GM18507 (cell line): ENCODE measurements around the gene CALY.
A peak's percentile ranks its signal among the peaks of the same experiment; 100 is the strongest.

Experiments used
- DNase-seq: peaks from one replicate; pipeline ENCODE4 v3.0.0; 2011; ENCODE audit warnings: low read depth; ENCODE audit not compliant: insufficient read length; ENCODE audit errors: extremely low spot score
- FAIRE-seq: peaks from 2 replicates; lab custom pipeline; 2011; peaks lifted over from hg19 to GRCh38; lab: Jason Lieb, UNC

The CALY gene

GRCh38 chr10:133316266-133316665 lies 20.4 kb downstream of the CALY start:
- no peak for DNase-seq
- no peak for FAIRE-seq

- FAIRE-seq = no peak
- no peak for DNase-seq
These were observed 20.8 kb downstream of the CALY start for GRCh38 chr10:133315847-133316246.

GRCh38 chr10:133314911-133315310 lies 21.8 kb downstream of the CALY start:
- DNase-seq (no peak), FAIRE-seq (no peak)

- DNase-seq (no peak), FAIRE-seq (no peak)
These were observed 23.5 kb downstream of the CALY start for GRCh38 chr10:133313192-133313591.

- no peak for FAIRE-seq
- DNase-seq = no peak
These were observed 23.9 kb downstream of the CALY start for GRCh38 chr10:133312769-133313145.

GRCh38 chr10:133312016-133312768 lies 24.5 kb downstream of the CALY start:
- no peak for FAIRE-seq
- no peak for DNase-seq

- FAIRE-seq (no peak), DNase-seq (no peak)
These were observed 25.1 kb downstream of the CALY start for GRCh38 chr10:133311570-133311969.

GRCh38 chr10:133310789-133311188 lies 25.9 kb downstream of the CALY start:
- no peak for DNase-seq
- no peak for FAIRE-seq

GRCh38 chr10:133310399-133310755 lies 26.3 kb downstream of the CALY start:
- no peak for DNase-seq
- FAIRE-seq = no peak

GRCh38 chr10:133309720-133310398 lies 26.8 kb downstream of the CALY start:
- no peak for FAIRE-seq
- no peak for DNase-seq

- FAIRE-seq (peak; percentile 94), DNase-seq (peak; percentile 92)
These were observed 27.5 kb downstream of the CALY start for GRCh38 chr10:133309100-133309719.

- DNase-seq (peak; percentile 79), FAIRE-seq (no peak)
These were observed 28.1 kb downstream of the CALY start, which contains the start of the genes TUBGCP2 and ZNF511 for GRCh38 chr10:133308421-133309099. Gene TUBGCP2, minus strand, starts transcription at chr10:133308872. Its CDS starts 5,931 bp downstream, at chr10:133302941. Gene ZNF511, plus strand, starts transcription at chr10:133308914. Its CDS starts 30 bp downstream, at chr10:133308944.

GRCh38 chr10:133307776-133308420 lies 28.8 kb downstream of the CALY start:
- DNase-seq = peak; percentile 39
- FAIRE-seq = peak; percentile 91

- FAIRE-seq (no peak), DNase-seq (no peak)
These were observed 29.7 kb downstream of the CALY start for GRCh38 chr10:133306941-133307379.

- no peak for FAIRE-seq
- no peak for DNase-seq
These were observed 30.6 kb downstream of the CALY start for GRCh38 chr10:133306097-133306476.

GRCh38 chr10:133303206-133303605 lies 33.5 kb downstream of the CALY start:
- DNase-seq = no peak
- FAIRE-seq = no peak

- FAIRE-seq (no peak), DNase-seq (no peak)
These were observed 34.5 kb downstream of the CALY start for GRCh38 chr10:133302230-133302629.

GRCh38 chr10:133299738-133300137 lies 37.0 kb downstream of the CALY start:
- no peak for DNase-seq
- no peak for FAIRE-seq

- FAIRE-seq (no peak), DNase-seq (no peak)
These were observed 37.5 kb downstream of the CALY start for GRCh38 chr10:133299224-133299623.

GRCh38 chr10:133298466-133298865 lies 38.2 kb downstream of the CALY start:
- FAIRE-seq = no peak
- DNase-seq = no peak
